ENCODE measurements around the gene RPL18A. TPM values are rescaled to one million over a fixed set of nuclear protein-coding genes. Genes with fewer than 3 reads are reported as not detected.
"Not testable (repeated sequence)": the region's sequence is repeated elsewhere in the genome, so short reads cannot be mapped to it uniquely, and the experiment has no call there.

RPL18A gene
- total RNA-seq, 4 donors from 2014 or later, result 649 to 2,637 (median 1,942) TPM

DNA sequence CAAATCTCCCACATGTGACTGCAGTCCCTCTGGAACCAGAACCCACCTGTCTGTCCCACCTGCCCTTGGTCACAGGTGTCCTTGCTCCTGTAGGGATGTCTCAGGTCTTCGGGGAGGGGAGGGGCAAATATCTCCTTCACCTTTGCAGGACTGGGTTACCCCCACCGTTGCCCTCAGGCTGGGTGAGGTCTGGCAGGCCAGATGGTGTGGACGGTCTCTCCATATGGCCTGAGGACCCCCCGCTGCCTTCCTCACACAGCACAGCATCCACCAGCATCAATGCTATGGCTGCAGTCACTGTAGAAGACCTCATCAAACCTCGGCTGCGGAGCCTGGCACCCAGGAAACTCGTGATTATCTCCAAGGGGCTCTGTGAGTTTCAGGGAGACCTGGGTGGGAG lies 22.0 kb downstream of the RPL18A start:
- DNase-seq, result no peak
- TF ChIP-seq, protein P1, sequence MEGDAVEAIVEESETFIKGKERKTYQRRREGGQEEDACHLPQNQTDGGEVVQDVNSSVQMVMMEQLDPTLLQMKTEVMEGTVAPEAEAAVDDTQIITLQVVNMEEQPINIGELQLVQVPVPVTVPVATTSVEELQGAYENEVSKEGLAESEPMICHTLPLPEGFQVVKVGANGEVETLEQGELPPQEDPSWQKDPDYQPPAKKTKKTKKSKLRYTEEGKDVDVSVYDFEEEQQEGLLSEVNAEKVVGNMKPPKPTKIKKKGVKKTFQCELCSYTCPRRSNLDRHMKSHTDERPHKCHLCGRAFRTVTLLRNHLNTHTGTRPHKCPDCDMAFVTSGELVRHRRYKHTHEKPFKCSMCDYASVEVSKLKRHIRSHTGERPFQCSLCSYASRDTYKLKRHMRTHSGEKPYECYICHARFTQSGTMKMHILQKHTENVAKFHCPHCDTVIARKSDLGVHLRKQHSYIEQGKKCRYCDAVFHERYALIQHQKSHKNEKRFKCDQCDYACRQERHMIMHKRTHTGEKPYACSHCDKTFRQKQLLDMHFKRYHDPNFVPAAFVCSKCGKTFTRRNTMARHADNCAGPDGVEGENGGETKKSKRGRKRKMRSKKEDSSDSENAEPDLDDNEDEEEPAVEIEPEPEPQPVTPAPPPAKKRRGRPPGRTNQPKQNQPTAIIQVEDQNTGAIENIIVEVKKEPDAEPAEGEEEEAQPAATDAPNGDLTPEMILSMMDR (IDR thresholded peaks at IDR 0.05), result no peak
- TF ChIP-seq POLR2A (IDR thresholded peaks at IDR 0.05), result no peak
- H3K4me1 ChIP-seq, result no peaks in the 10 kb centered on the region
- H3K4me3 ChIP-seq, result no peak overlapping the region
- no peaks in the 10 kb centered on the region for H3K36me3 ChIP-seq
- no peaks in the 10 kb centered on the region for H3K27me3 ChIP-seq
- H3K27ac ChIP-seq, result no peak overlapping the region
- H3K9me3 ChIP-seq, result no peaks in the 10 kb centered on the region
- intact Hi-C loops (cut with DNase I; ENCODE audit: low total_unique reads), result no loop called here

DNA sequence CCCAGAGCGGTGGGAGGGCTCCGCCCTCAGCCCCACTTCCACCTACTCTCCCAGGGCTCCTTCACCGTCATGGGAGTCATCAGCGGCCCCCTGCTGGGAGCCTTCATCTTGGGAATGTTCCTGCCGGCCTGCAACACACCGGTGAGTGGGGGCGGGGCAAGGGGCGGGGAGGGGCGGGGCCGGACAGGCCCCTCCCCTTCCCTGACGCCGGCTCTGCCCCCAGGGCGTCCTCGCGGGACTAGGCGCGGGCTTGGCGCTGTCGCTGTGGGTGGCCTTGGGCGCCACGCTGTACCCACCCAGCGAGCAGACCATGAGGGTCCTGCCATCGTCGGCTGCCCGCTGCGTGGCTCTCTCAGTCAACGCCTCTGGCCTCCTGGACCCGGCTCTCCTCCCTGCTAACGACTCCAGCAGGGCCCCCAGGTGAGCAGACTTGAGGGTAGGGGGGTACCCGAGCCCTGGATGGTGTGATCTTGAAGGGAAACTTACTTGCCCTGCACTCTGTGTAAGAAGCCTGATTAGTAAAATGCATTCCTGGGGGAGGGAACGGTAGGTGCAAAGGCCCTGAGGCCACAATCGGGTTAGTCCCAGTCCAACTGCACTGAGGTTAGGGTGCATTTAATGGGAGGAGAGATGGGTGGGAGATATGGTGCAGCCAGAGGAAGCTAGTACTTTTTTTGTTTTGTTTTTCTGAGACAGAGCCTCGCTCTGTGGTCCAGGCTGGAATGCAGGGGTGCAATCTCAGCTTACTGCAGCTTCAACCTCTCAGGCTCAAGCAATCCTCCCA lies 24.1 kb downstream of the RPL18A start:
- TF ChIP-seq, protein P1 (IDR thresholded peaks at IDR 0.05), result no peak
- TF ChIP-seq POLR2A (IDR thresholded peaks at IDR 0.05), result no peak
- DNase-seq, result no peak
- Histone ChIP-seq H3K4me3 (no peak overlapping the region), H3K9me3 (no peaks in the 10 kb centered on the region), H3K27ac (no peak overlapping the region), H3K36me3 (no peaks in the 10 kb centered on the region), H3K27me3 (no peaks in the 10 kb centered on the region), H3K4me1 (no peaks in the 10 kb centered on the region)
- intact Hi-C loops (cut with DNase I; ENCODE audit: low total_unique reads), result no loop called here

DNA sequence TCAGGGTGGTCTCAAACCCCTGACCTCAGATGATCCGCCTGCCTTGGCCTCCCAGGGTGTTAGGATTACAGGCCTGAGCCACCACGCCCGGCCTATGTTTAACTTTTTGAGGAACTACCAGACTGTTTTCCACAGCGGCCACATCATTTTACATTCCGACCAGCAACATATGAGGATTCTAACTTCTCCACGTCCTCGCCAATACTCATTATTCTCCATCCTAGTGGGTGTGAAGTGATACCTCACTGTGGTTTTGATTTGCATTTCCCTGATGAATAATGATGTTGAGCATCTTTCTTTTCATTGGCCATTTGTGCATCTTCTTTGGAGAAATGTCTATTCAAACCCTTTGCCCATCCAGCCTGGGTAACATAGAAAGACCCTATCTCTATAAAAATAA lies 26.8 kb downstream of the RPL18A start:
- H3K27ac ChIP-seq, result no peak overlapping the region
- TF ChIP-seq POLR2A (IDR thresholded peaks at IDR 0.05), result no peak
- TF ChIP-seq, protein P1 (IDR thresholded peaks at IDR 0.05), result no peak
- H3K4me3 ChIP-seq, result no peak overlapping the region
- no peaks in the 10 kb centered on the region for H3K4me1 ChIP-seq
- no peaks in the 10 kb centered on the region for H3K27me3 ChIP-seq
- no peaks in the 10 kb centered on the region for H3K36me3 ChIP-seq
- no peaks in the 10 kb centered on the region for H3K9me3 ChIP-seq
- intact Hi-C loops (cut with DNase I; ENCODE audit: low total_unique reads), result no loop called here
- DNase-seq, result no peak

DNA sequence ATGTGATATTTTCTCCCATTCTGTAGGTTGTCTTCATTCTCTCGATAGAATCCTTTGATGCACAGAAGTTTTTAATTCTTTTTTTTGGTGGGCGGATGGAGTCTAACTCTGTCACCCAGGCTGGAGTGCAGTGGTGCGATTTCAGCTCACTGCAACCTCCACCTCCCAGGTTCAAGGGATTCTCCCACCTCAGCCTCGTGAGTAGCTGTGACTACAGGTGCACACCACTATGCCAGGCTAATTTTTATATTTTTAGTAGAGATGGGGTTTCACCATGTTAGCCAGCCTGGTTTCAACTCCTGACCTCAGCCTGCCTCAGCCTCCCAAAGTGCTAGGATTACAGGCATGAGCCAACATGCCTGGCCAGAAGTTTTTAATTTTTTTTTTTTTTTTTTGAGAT lies 27.5 kb downstream of the RPL18A start:
- H3K27ac ChIP-seq; H3K4me3 ChIP-seq; DNase-seq; H3K27me3 ChIP-seq; H3K9me3 ChIP-seq; intact Hi-C loops (cut with DNase I; ENCODE audit: low total_unique reads); H3K4me1 ChIP-seq; H3K36me3 ChIP-seq: not testable (repeated sequence)

DNA sequence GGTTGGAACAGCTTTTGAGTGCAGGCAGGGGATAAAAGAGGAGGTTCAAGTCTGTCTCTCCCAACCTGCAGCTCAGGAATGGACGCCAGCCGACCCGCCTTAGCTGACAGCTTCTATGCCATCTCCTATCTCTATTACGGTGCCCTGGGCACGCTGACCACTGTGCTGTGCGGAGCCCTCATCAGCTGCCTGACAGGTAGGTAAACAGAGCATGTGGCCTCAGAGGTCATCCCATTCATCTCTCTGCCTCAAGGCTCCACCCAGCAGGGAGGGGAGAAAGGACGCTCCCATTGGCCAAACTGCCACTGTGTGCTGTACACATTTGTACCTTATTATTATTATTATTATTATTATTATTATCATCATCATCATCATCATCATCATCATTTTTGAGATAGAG lies 28.6 kb downstream of the RPL18A start:
- Histone ChIP-seq H3K4me3 (no peak overlapping the region), H3K9me3 (no peaks in the 10 kb centered on the region), H3K27ac (no peak overlapping the region), H3K27me3 (no peaks in the 10 kb centered on the region), H3K36me3 (no peaks in the 10 kb centered on the region), H3K4me1 (no peaks in the 10 kb centered on the region)
- DNase-seq, result no peak
- TF ChIP-seq, protein P1 (IDR thresholded peaks at IDR 0.05), result no peak
- TF ChIP-seq POLR2A (IDR thresholded peaks at IDR 0.05), result no peak
- intact Hi-C loops (cut with DNase I; ENCODE audit: low total_unique reads), result no loop called here
